Endothelial cell (in vitro differentiated cells): ENCODE results near the gene TEKT5. TPM values are rescaled to one million over a fixed set of nuclear protein-coding genes. Genes with fewer than 3 reads are reported as not detected.
"Not testable (repeated sequence)": the region's sequence is repeated elsewhere in the genome, so short reads cannot be mapped to it uniquely, and the experiment has no call there.

Source experiments
- DNase-seq: peaks from one replicate; pipeline ENCODE4 v3.0.0; 2021; ENCODE audit warnings: low spot score
- H3K27ac Mint-ChIP-seq: one replicate; pipeline ENCODE4 v1.8.0; 2021; ENCODE audit warnings: mixed read lengths, inconsistent platforms; ENCODE audit not compliant: unreplicated experiment
- H3K27me3 Mint-ChIP-seq: one replicate; pipeline ENCODE4 v1.8.0; 2021; ENCODE audit warnings: mild to moderate bottlenecking, moderate library complexity, mixed read lengths, inconsistent platforms; ENCODE audit not compliant: unreplicated experiment
- H3K36me3 Mint-ChIP-seq: one replicate; pipeline ENCODE4 v1.8.0; 2021; ENCODE audit warnings: mild to moderate bottlenecking, low read depth, mixed read lengths, inconsistent platforms; ENCODE audit not compliant: unreplicated experiment
- H3K4me1 Mint-ChIP-seq: one replicate; pipeline ENCODE4 v1.8.0; 2021; ENCODE audit warnings: mild to moderate bottlenecking, mixed read lengths, inconsistent platforms; ENCODE audit not compliant: unreplicated experiment
- H3K4me3 Mint-ChIP-seq: one replicate; pipeline ENCODE4 v1.8.0; 2021; ENCODE audit warnings: mild to moderate bottlenecking, mixed read lengths, inconsistent platforms; ENCODE audit not compliant: unreplicated experiment
- H3K9me3 Mint-ChIP-seq: one replicate; pipeline ENCODE4 v1.8.0; 2021; ENCODE audit warnings: mixed read lengths, inconsistent platforms; ENCODE audit not compliant: unreplicated experiment
- total RNA-seq: library from RNA; stranded (reverse); fragmentation: NEBNext Ultra II Directional; extraction: Animal tissue kit (Norgen Biotek cat#: 25700); gene quantifications from one replicate; pipeline ENCODE4 v1.2.1, GENCODE V29; 2021; ENCODE audit not compliant: unreplicated experiment
- TF ChIP-seq, protein P1 (sequence below): fragments of 200-600 bp; sonication (generic); IDR thresholded peaks from one replicate; pipeline ENCODE4 v1.5.0; 2021; ENCODE audit warnings: antibody characterized with exemption; ENCODE audit not compliant: unreplicated experiment

Gene TEKT5
- total RNA-seq, 1 donor from 2014 or later: 0.64 TPM

- no peak overlapping the region for H3K27ac Mint-ChIP-seq
- H3K27me3 Mint-ChIP-seq: peaks cover 2% of the 10 kb centered on the region
- no peaks in the 10 kb centered on the region for H3K4me1 Mint-ChIP-seq
- no peak for DNase-seq
- no peaks in the 10 kb centered on the region for H3K9me3 Mint-ChIP-seq
- no peak overlapping the region for H3K4me3 Mint-ChIP-seq
- no peaks in the 10 kb centered on the region for H3K36me3 Mint-ChIP-seq
- TF ChIP-seq, protein P1, sequence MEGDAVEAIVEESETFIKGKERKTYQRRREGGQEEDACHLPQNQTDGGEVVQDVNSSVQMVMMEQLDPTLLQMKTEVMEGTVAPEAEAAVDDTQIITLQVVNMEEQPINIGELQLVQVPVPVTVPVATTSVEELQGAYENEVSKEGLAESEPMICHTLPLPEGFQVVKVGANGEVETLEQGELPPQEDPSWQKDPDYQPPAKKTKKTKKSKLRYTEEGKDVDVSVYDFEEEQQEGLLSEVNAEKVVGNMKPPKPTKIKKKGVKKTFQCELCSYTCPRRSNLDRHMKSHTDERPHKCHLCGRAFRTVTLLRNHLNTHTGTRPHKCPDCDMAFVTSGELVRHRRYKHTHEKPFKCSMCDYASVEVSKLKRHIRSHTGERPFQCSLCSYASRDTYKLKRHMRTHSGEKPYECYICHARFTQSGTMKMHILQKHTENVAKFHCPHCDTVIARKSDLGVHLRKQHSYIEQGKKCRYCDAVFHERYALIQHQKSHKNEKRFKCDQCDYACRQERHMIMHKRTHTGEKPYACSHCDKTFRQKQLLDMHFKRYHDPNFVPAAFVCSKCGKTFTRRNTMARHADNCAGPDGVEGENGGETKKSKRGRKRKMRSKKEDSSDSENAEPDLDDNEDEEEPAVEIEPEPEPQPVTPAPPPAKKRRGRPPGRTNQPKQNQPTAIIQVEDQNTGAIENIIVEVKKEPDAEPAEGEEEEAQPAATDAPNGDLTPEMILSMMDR: no peak
Observed at GRCh38 chr16:10652730-10653590, 41.8 kb downstream of the TEKT5 start.

GRCh38 chr16:10649098-10649497 is 45.6 kb downstream of the TEKT5 start:
- DNase-seq, H3K27ac Mint-ChIP-seq, H3K27me3 Mint-ChIP-seq, H3K36me3 Mint-ChIP-seq, H3K4me1 Mint-ChIP-seq, H3K9me3 Mint-ChIP-seq, H3K4me3 Mint-ChIP-seq: not testable (repeated sequence)

- Mint-ChIP-seq H3K4me3 (no peak overlapping the region), H3K27ac (no peak overlapping the region), H3K36me3 (no peaks in the 10 kb centered on the region), H3K4me1 (no peaks in the 10 kb centered on the region), H3K27me3 (peaks cover 2% of the 10 kb centered on the region), H3K9me3 (no peaks in the 10 kb centered on the region)
- TF ChIP-seq, protein P1: no peak
- DNase-seq: no peak
Observed at GRCh38 chr16:10647721-10648296, 46.9 kb downstream of the TEKT5 start.

DNA sequence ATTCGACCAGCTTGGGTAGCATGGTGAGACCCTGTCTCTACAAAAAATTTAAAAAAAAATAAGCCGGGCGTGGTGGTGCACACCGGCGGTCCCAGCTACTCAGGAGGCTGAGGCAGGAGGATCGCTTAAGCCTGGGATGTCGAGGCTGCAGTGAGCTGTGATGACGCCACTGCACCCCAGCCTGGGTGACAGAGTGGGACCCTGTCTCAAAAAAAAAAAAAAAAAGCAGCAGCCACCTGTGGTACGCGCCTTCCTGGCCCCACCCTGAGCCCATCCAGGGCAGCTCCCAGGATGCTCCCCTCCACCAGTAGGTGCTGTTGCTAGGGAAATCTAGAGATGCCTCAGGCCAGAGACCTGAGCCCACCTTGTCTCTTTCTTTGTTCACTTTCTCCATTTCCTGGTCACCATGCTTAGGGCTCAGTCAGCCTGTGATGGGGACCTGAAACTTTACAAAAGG is 47.4 kb downstream of the TEKT5 start:
- Mint-ChIP-seq H3K27me3 (peaks cover 2% of the 10 kb centered on the region), H3K9me3 (no peaks in the 10 kb centered on the region), H3K27ac (no peak overlapping the region), H3K4me3 (no peak overlapping the region), H3K36me3 (no peaks in the 10 kb centered on the region), H3K4me1 (no peaks in the 10 kb centered on the region)
- no peak for DNase-seq
- TF ChIP-seq, protein P1: no peak

DNA sequence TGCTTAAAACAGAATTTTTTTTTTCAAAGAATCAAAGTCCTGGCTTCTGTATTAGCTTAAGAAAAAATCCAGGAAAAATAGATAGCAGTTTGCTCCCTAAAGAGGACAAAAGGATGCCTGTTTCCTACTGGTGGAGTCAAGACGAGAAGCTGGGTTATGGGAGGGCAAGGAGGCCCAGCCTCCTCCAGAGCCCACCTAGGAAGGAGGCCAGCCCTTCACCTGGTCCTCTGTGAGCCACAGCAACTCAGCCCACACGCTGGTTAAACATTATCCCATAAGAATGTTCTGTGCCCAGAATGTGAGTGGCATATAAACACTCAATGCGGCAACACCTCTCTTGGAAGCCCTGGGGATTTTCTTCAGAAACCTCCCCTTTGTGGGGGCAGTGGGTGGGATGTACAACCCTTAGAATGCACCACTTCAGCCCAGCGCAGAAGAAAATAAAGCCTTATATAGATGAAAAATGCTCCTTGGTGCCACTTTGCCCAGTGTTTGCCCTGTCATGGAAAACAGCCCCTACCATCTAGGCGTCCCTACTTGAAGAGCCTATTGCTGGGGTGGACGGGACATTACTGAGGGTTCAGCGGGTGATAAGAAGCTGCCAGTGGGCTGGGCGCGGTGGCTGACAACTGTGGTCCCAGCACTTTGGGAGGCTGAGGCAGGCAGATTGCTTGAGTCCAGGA is 48.0 kb downstream of the TEKT5 start:
- no peak for DNase-seq
- no peak overlapping the region for H3K4me3 Mint-ChIP-seq
- TF ChIP-seq, protein P1: no peak

More for the DNA sequence above, 48.0 kb downstream of the TEKT5 start:
- peaks cover 2% of the 10 kb centered on the region for H3K27me3 Mint-ChIP-seq
- H3K27ac Mint-ChIP-seq: no peak overlapping the region
- H3K36me3 Mint-ChIP-seq: no peaks in the 10 kb centered on the region
- no peaks in the 10 kb centered on the region for H3K4me1 Mint-ChIP-seq
- no peaks in the 10 kb centered on the region for H3K9me3 Mint-ChIP-seq
